K562 (cell line): ENCODE data around the gene RABGAP1L. TPM values are rescaled to one million over a fixed set of nuclear protein-coding genes. Genes with fewer than 3 reads are reported as not detected.

Source experiments
- ARNT ChIP-seq, 2 experiments: fragments of 450-650 bp; IDR thresholded peaks; 2 replicates each; pipeline ENCODE4 v1.6.1; 2016; ENCODE audit warnings: mild to moderate bottlenecking in 1 of 2
- CEBPZ ChIP-seq: fragments of 150-350 bp; IDR thresholded peaks from 2 replicates; pipeline ENCODE4 v1.6.1; 2014; ENCODE audit warnings: low read depth, mild to moderate bottlenecking, low read length, borderline replicate concordance
- CLOCK ChIP-seq: fragments of 250-450 bp; sonication (Bioruptor Pico); IDR thresholded peaks from 2 replicates; pipeline ENCODE4 v1.4.0; 2020; ENCODE audit warnings: mild to moderate bottlenecking, moderate library complexity, borderline replicate concordance
- DEAF1 ChIP-seq: fragments of 450-650 bp; formaldehyde crosslinking; IDR thresholded peaks from 2 replicates; pipeline ENCODE4 v1.4.0; 2020; ENCODE audit warnings: mild to moderate bottlenecking, moderate library complexity
- KDM2B ChIP-seq: fragments of 250-450 bp; sonication (Bioruptor Pico); IDR thresholded peaks from 2 replicates; pipeline ENCODE4 v1.8.0; 2021; ENCODE audit warnings: mild to moderate bottlenecking, moderate library complexity
- LARP7 ChIP-seq: fragments of 450-650 bp; IDR thresholded peaks from 2 replicates; pipeline ENCODE4 v1.6.1; 2016
- NFYB ChIP-seq: IDR thresholded peaks from 2 replicates; pipeline ENCODE4 v1.6.1; 2011; ENCODE audit warnings: mild to moderate bottlenecking, moderate library complexity; ENCODE audit not compliant: insufficient read length; ENCODE audit errors: extremely low read depth
- RAD21 ChIP-seq, 2 experiments: fragments of 250-450 bp in 1 of 2; fragments of 450-650 bp in 1 of 2; sonication (Bioruptor Pico) in 1 of 2; formaldehyde crosslinking in 1 of 2; IDR thresholded peaks in 1 of 2; conservative IDR thresholded peaks in 1 of 2; 2 replicates each; pipeline versions ENCODE4 v1.4.0 to v1.8.0; 2020 to 2022; ENCODE audit warnings: mild to moderate bottlenecking in 2 of 2, moderate library complexity in 1 of 2
- RREB1 ChIP-seq: fragments of 250-450 bp; sonication (Bioruptor Pico); IDR thresholded peaks from 2 replicates; pipeline ENCODE4 v1.4.0; 2020
- TAF15 ChIP-seq: fragments of 200-400 bp; formaldehyde crosslinking; IDR thresholded peaks from 2 replicates; pipeline ENCODE4 v1.6.1; 2017; ENCODE audit warnings: mild to moderate bottlenecking, low read depth, low read length, moderate library complexity
- ZNF146 ChIP-seq: IDR thresholded peaks from one replicate; pipeline ENCODE4 v1.6.1; 2018; ENCODE audit warnings: missing compliant biosample characterization; ENCODE audit not compliant: unreplicated experiment
- ZNF551 ChIP-seq: fragments of 250-450 bp; sonication (Bioruptor Pico); IDR thresholded peaks from 2 replicates; pipeline ENCODE4 v1.5.0; 2021; ENCODE audit warnings: mild to moderate bottlenecking, moderate library complexity
- ZNF707 ChIP-seq: fragments of 250-450 bp; sonication (Bioruptor Pico); conservative IDR thresholded peaks from 2 replicates; pipeline ENCODE4 v1.8.0; 2022; ENCODE audit warnings: inconsistent platforms, mild to moderate bottlenecking, moderate library complexity
- ZNF778 ChIP-seq: fragments of 450-650 bp; formaldehyde crosslinking; IDR thresholded peaks from 2 replicates; pipeline ENCODE4 v1.4.0; 2020; ENCODE audit warnings: mild to moderate bottlenecking, moderate library complexity
- polyA plus RNA-seq, 8 experiments: library from polyadenylated mRNA; depleted of rRNA in 4 of 8; stranded (reverse) in 5 of 8; unstranded in 3 of 8; fragments of >200 nt; fragmentation: Nextera tagmentation in 2 of 8; fragmentation: Illumina TruSeq in 1 of 8; extraction: Ambion mirVana in 2 of 8; extraction: Trizol in 1 of 8; gene quantifications; 2 replicates each; pipeline versions ENCODE4 v1.2.1 to v1.2.3, GENCODE V29; 2011 to 2014; ENCODE audit warnings: inconsistent platforms in 1 of 8, missing spikeins in 1 of 8
- total RNA-seq, 7 experiments: library from RNA; depleted of rRNA in 6 of 7; stranded (reverse); fragments of >200 nt in 6 of 7; fragmentation: Illumina TruSeq in 2 of 7; extraction: Trizol in 2 of 7; gene quantifications; 2 replicates each; pipeline versions ENCODE4 v1.2.1 to v1.2.3, GENCODE V29; 2011 to 2021; ENCODE audit warnings: low replicate concordance in 1 of 7

Gene RABGAP1L
- total and polyA plus RNA-seq, 9 of the 15 experiments (the other 6 are each of a cell fraction or from before 2014, with no cell fraction given), result 16.5 to 44.9 (median 26.7) TPM

- no peak for TF ChIP-seq RREB1 (CRISPR knock-in tag)
- no peak for TF ChIP-seq KDM2B (CRISPR knock-in tag)
- no peak for TF ChIP-seq CEBPZ
- TF ChIP-seq ZNF551, result no peak
- TF ChIP-seq LARP7, result peak; percentile 24; the same call in 1 of the 2 replicates
- no peak for TF ChIP-seq ZNF146 (CRISPR knock-in tag)
- TF ChIP-seq RAD21 (CRISPR knock-in tag; conservative IDR thresholded peaks at IDR 0.05 in 1 of 2, IDR thresholded peaks at IDR 0.05 in 1 of 2), result no peak
- TF ChIP-seq TAF15, result no peak
- no peak for TF ChIP-seq DEAF1
- TF ChIP-seq CLOCK (CRISPR knock-in tag), result no peak
- peak in 1 of 2 experiments; percentile 62; a peak in 3 of 4 replicates for TF ChIP-seq ARNT (IDR thresholded peaks at IDR 0.05)
- TF ChIP-seq ZNF707 (CRISPR knock-in tag), result no peak
- TF ChIP-seq ZNF778 (CRISPR knock-in tag), result no peak
- no peak for TF ChIP-seq NFYB
Measured at GRCh38 chr1:174204697-174205308, 45.5 kb downstream of the RABGAP1L start (continued).
